K562 (cell line): ENCODE measurements around the gene TMEM101. TPM values are rescaled to one million over a fixed set of nuclear protein-coding genes. Genes with fewer than 3 reads are reported as not detected.

Source experiments
- ATF2 ChIP-seq: sonication (generic); formaldehyde crosslinking; IDR thresholded peaks from 2 replicates; pipeline ENCODE4 v1.8.1; 2022; ENCODE audit warnings: missing genetic modification reagents
- CBFB ChIP-seq: sonication (generic); formaldehyde crosslinking; IDR thresholded peaks from 2 replicates; pipeline ENCODE4 v1.4.0; 2020; ENCODE audit warnings: mild to moderate bottlenecking, missing genetic modification reagents
- DLX4 ChIP-seq: fragments of 250-450 bp; sonication (Bioruptor Pico); IDR thresholded peaks from 2 replicates; pipeline ENCODE4 v1.6.1; 2021; ENCODE audit warnings: mild to moderate bottlenecking
- EGR1 ChIP-seq: fragments of 450-650 bp; conservative IDR thresholded peaks from 2 replicates; pipeline ENCODE4 v1.6.1; 2017; ENCODE audit warnings: mild to moderate bottlenecking
- HNRNPUL1 ChIP-seq: fragments of 200-400 bp; formaldehyde crosslinking; IDR thresholded peaks from 2 replicates; pipeline ENCODE4 v1.6.1; 2017; ENCODE audit warnings: low read length
- HSF4 ChIP-seq: fragments of 250-450 bp; sonication (Bioruptor Pico); IDR thresholded peaks from 2 replicates; pipeline ENCODE4 v2.1.2; 2022; ENCODE audit warnings: mild to moderate bottlenecking, moderate library complexity, borderline replicate concordance
- KDM1A ChIP-seq, 2 experiments: fragments of 450-650 bp; IDR thresholded peaks; 2 replicates each; pipeline ENCODE4 v1.6.1; 2016; ENCODE audit warnings: mild to moderate bottlenecking in 2 of 2
- MLX ChIP-seq, 2 experiments: fragments of 450-650 bp in 1 of 2; sonication (generic) in 1 of 2; formaldehyde crosslinking; conservative IDR thresholded peaks; 2 replicates each; pipeline versions ENCODE4 v1.4.0 to v1.8.1; 2020 to 2022; ENCODE audit warnings: mild to moderate bottlenecking in 1 of 2, missing genetic modification reagents in 1 of 2
- NR4A1 ChIP-seq, 2 experiments: fragments of 250-450 bp in 1 of 2; fragments of 450-650 bp in 1 of 2; sonication (Bioruptor Pico) in 1 of 2; IDR thresholded peaks; 2 replicates each; pipeline versions ENCODE4 v1.4.0 to v1.6.1; 2016 to 2020; ENCODE audit warnings: mild to moderate bottlenecking in 2 of 2, missing compliant biosample characterization in 1 of 2, missing genetic modification characterization in 1 of 2, moderate library complexity in 1 of 2
- SAP30 ChIP-seq: fragments of 200-600 bp; sonication (generic); IDR thresholded peaks from 2 replicates; pipeline ENCODE4 v1.6.1; 2012; ENCODE audit warnings: borderline replicate concordance, low read depth, mild to moderate bottlenecking, moderate library complexity, low read length, control low read depth, inconsistent platforms; ENCODE audit not compliant: insufficient read depth, poor library complexity, severe bottlenecking
- SLC30A9 ChIP-seq: fragments of 250-450 bp; sonication (Bioruptor Pico); IDR thresholded peaks from 2 replicates; pipeline ENCODE4 v1.8.0; 2022; ENCODE audit warnings: mild to moderate bottlenecking, moderate library complexity
- TEAD2 ChIP-seq: fragments of 450-650 bp; IDR thresholded peaks from 2 replicates; pipeline ENCODE4 v1.6.1; 2016; ENCODE audit warnings: missing genetic modification characterization, control low read depth, missing compliant biosample characterization
- TOE1 ChIP-seq, 2 experiments: fragments of 450-650 bp in 1 of 2; sonication (generic) in 1 of 2; formaldehyde crosslinking in 1 of 2; IDR thresholded peaks; 2 replicates each; pipeline versions ENCODE4 v1.7.1 to v1.8.0; 2016 to 2022; ENCODE audit warnings: borderline replicate concordance in 2 of 2, mild to moderate bottlenecking in 2 of 2, antibody characterized with exemption in 1 of 2, inconsistent platforms in 1 of 2, low read depth in 1 of 2, missing genetic modification reagents in 1 of 2, moderate library complexity in 1 of 2
- ZFP1 ChIP-seq: fragments of 450-650 bp; formaldehyde crosslinking; IDR thresholded peaks from 2 replicates; pipeline ENCODE4 v1.4.0; 2020; ENCODE audit warnings: mild to moderate bottlenecking, mixed read lengths
- ZNF12 ChIP-seq: sonication (generic); formaldehyde crosslinking; IDR thresholded peaks from 2 replicates; pipeline ENCODE4 v1.4.0; 2020; ENCODE audit warnings: mild to moderate bottlenecking, missing genetic modification reagents
- ZNF174 ChIP-seq: fragments of 250-450 bp; sonication (Bioruptor Pico); IDR thresholded peaks from 2 replicates; pipeline ENCODE4 v1.4.0; 2020; ENCODE audit warnings: mild to moderate bottlenecking
- ZNF23 ChIP-seq: fragments of 250-450 bp; sonication (Bioruptor Pico); IDR thresholded peaks from 2 replicates; pipeline ENCODE4 v1.4.0; 2020; ENCODE audit warnings: mild to moderate bottlenecking
- ZNF263 ChIP-seq: sonication (generic); formaldehyde crosslinking; IDR thresholded peaks from 2 replicates; pipeline ENCODE4 v1.8.0; 2022; ENCODE audit warnings: mild to moderate bottlenecking, missing genetic modification reagents, borderline replicate concordance
- ZNF280A ChIP-seq: fragments of 450-650 bp; IDR thresholded peaks from 2 replicates; pipeline ENCODE4 v1.6.1; 2018; ENCODE audit warnings: mild to moderate bottlenecking, low read depth; ENCODE audit not compliant: partially characterized antibody
- ZNF655 ChIP-seq: fragments of 250-450 bp; sonication (Bioruptor Pico); IDR thresholded peaks from 2 replicates; pipeline ENCODE4 v1.5.0; 2021
- ZNF699 ChIP-seq: fragments of 250-450 bp; sonication (Bioruptor Pico); IDR thresholded peaks from 2 replicates; pipeline ENCODE4 v1.8.0; 2021; ENCODE audit warnings: mild to moderate bottlenecking, moderate library complexity; ENCODE audit not compliant: insufficient replicate concordance
- ZNF77 ChIP-seq: fragments of 250-450 bp; sonication (Bioruptor Pico); IDR thresholded peaks from 2 replicates; pipeline ENCODE4 v1.5.0; 2020
- polyA plus RNA-seq, 8 experiments: library from polyadenylated mRNA; depleted of rRNA in 4 of 8; stranded (reverse) in 5 of 8; unstranded in 3 of 8; fragments of >200 nt; fragmentation: Nextera tagmentation in 2 of 8; fragmentation: Illumina TruSeq in 1 of 8; extraction: Ambion mirVana in 2 of 8; extraction: Trizol in 1 of 8; gene quantifications; 2 replicates each; pipeline versions ENCODE4 v1.2.1 to v1.2.3, GENCODE V29; 2011 to 2014; ENCODE audit warnings: inconsistent platforms in 1 of 8, missing spikeins in 1 of 8
- total RNA-seq, 7 experiments: library from RNA; depleted of rRNA in 6 of 7; stranded (reverse); fragments of >200 nt in 6 of 7; fragmentation: Illumina TruSeq in 2 of 7; extraction: Trizol in 2 of 7; gene quantifications; 2 replicates each; pipeline versions ENCODE4 v1.2.1 to v1.2.3, GENCODE V29; 2011 to 2021; ENCODE audit warnings: low replicate concordance in 1 of 7

Gene TMEM101
- total and polyA plus RNA-seq, 9 of the 15 experiments (the other 6 are each of a cell fraction or from before 2014, with no cell fraction given), result 21.2 to 110 (median 37.8) TPM

- TF ChIP-seq SLC30A9 (CRISPR knock-in tag) (no peak), ZNF699 (CRISPR knock-in tag) (no peak), ZFP1 (CRISPR knock-in tag) (no peak), NR4A1 (CRISPR knock-in tag; IDR thresholded peaks at IDR 0.05) (no peak), NR4A1 (tag; IDR thresholded peaks at IDR 0.05) (peak; percentile 85), ZNF263 (CRISPR knock-in tag) (no peak), CBFB (CRISPR knock-in tag) (no peak), ZNF174 (0 out of 2 replicates have a peak, but pooled peaks have one; percentile 50), ATF2 (CRISPR knock-in tag) (no peak), DLX4 (CRISPR knock-in tag) (no peak), ZNF280A (no peak), TOE1 (IDR thresholded peaks at IDR 0.05; ENCODE audit: borderline replicate concordance) (peak; percentile 84; the same call in 1 of the 2 replicates), TOE1 (CRISPR knock-in tag; IDR thresholded peaks at IDR 0.05; ENCODE audit: borderline replicate concordance, low read depth) (no peak), HSF4 (no peak), ZNF77 (CRISPR knock-in tag) (no peak), MLX (CRISPR knock-in tag; conservative IDR thresholded peaks at IDR 0.05) (no peak), HNRNPUL1 (no peak), ZNF12 (no peak), ZNF23 (CRISPR knock-in tag) (no peak), KDM1A (IDR thresholded peaks at IDR 0.05) (no peak), EGR1 (no peak; the same call in 1 of the 2 replicates), ZNF655 (CRISPR knock-in tag) (no peak), TEAD2 (tag) (no peak), SAP30 (peak; percentile 56)
These were observed at the start of gene TMEM101 (continued) for GRCh38 chr17:44014437-44015172.
